ENCODE results near the gene SLC30A3. TPM values are rescaled to one million over a fixed set of nuclear protein-coding genes. Genes with fewer than 3 reads are reported as not detected.

SLC30A3 gene
- total RNA-seq, 4 donors from 2014 or later: 0.20 TPM; not detected in 3

GRCh38 chr2:27221166-27221565 is 41.7 kb downstream of the SLC30A3 start:
- DNase-seq (no peak), ATAC-seq (no peak)
- TF ChIP-seq POLR2A (IDR thresholded peaks at IDR 0.05) (no peak), CTCF (IDR thresholded peaks at IDR 0.05 in 4 of 5, conservative IDR thresholded peaks at IDR 0.05 in 1 of 5) (no peak)
- Histone ChIP-seq H3K27me3 (no peaks in the 10 kb centered on the region), H3K27ac (no peak overlapping the region), H3K4me1 (peaks cover 3 to 8% of the 10 kb centered on the region in 2 donors), H3K36me3 (peaks cover 0 to 65% of the 10 kb centered on the region in 2 donors), H3K4me3 (no peak overlapping the region), H3K9me3 (no peaks in the 10 kb centered on the region)
- in situ Hi-C loops (cut with MboI; ENCODE audit: low sequenced_read_pairs in 4 of 4) (loop anchor here in 1 of 4 donors (25.0 kb wide), 1 partner anchor 259 kb away; the partner anchor contains the start of gene MAPRE3), intact Hi-C loops (cut with DNase I; ENCODE audit: low total_unique reads) (no loop called here)

DNA sequence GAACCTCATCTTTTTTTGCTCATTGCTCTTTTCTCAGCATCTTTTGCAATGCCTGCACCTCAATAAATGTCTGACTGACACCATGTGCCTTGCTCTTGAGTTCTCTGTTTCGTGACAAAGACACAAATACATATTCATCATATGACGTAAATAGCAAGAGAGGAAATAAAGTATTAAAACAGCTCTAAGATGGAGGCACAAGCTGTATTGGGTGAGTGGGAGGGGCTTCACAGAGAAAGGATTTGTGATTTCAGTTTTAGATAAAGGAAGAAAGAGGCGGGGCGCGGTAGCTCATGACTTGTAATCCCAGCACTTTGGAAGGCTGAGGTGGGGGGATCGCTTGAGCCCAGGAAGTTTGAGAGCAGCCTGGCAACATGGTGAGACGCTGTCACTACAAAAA is 42.8 kb downstream of the SLC30A3 start:
- DNase-seq: no peak
- H3K27ac ChIP-seq: no peak overlapping the region
- H3K4me1 ChIP-seq: peaks cover 3 to 8% of the 10 kb centered on the region in 2 donors
- in situ Hi-C loops (cut with MboI; ENCODE audit: low sequenced_read_pairs in 4 of 4): loop anchor here in 1 of 4 donors (25.0 kb wide), 1 partner anchor 258 kb away; the partner anchor contains the start of gene MAPRE3
- TF ChIP-seq CTCF (IDR thresholded peaks at IDR 0.05 in 4 of 5, conservative IDR thresholded peaks at IDR 0.05 in 1 of 5) (no peak), POLR2A (IDR thresholded peaks at IDR 0.05) (no peak)
- no peaks in the 10 kb centered on the region for H3K9me3 ChIP-seq
- H3K36me3 ChIP-seq: peaks cover 0 to 65% of the 10 kb centered on the region in 2 donors
- H3K4me3 ChIP-seq: no peak overlapping the region
- intact Hi-C loops (cut with DNase I; ENCODE audit: low total_unique reads): no loop called here
- no peaks in the 10 kb centered on the region for H3K27me3 ChIP-seq
- no peak for ATAC-seq

GRCh38 chr2:27219091-27219490 is 43.8 kb downstream of the SLC30A3 start:
- TF ChIP-seq CTCF (IDR thresholded peaks at IDR 0.05 in 4 of 5, conservative IDR thresholded peaks at IDR 0.05 in 1 of 5): no peak
- no peak for TF ChIP-seq POLR2A (IDR thresholded peaks at IDR 0.05)
- intact Hi-C loops (cut with DNase I; ENCODE audit: low total_unique reads) (loop anchor here (10.0 kb wide), 1 partner anchor 266 kb away; the partner anchor contains the start of gene IFT172), in situ Hi-C loops (cut with MboI; ENCODE audit: low sequenced_read_pairs in 4 of 4) (loop anchor here in 1 of 4 donors (25.0 kb wide), 1 partner anchor 257 kb away; the partner anchor contains the start of gene MAPRE3)
- H3K27ac ChIP-seq: no peak overlapping the region
- no peak for ATAC-seq
- peaks cover 3 to 8% of the 10 kb centered on the region in 2 donors for H3K4me1 ChIP-seq
- peaks cover 0 to 61% of the 10 kb centered on the region in 2 donors for H3K36me3 ChIP-seq
- no peaks in the 10 kb centered on the region for H3K27me3 ChIP-seq
- H3K4me3 ChIP-seq: no peak overlapping the region
- H3K9me3 ChIP-seq: no peaks in the 10 kb centered on the region
- DNase-seq: no peak

- intact Hi-C loops (cut with DNase I; ENCODE audit: low total_unique reads) (loop anchor here (10.0 kb wide), 1 partner anchor 266 kb away; the partner anchor contains the start of gene IFT172), in situ Hi-C loops (cut with MboI; ENCODE audit: low sequenced_read_pairs in 4 of 4) (loop anchor here in 1 of 4 donors (25.0 kb wide), 1 partner anchor 256 kb away; the partner anchor contains the start of gene MAPRE3)
- no peak overlapping the region for H3K4me3 ChIP-seq
- no peak for ATAC-seq
- H3K27ac ChIP-seq: no peak overlapping the region
- no peaks in the 10 kb centered on the region for H3K9me3 ChIP-seq
- H3K36me3 ChIP-seq: peaks cover 0 to 57% of the 10 kb centered on the region in 2 donors
- TF ChIP-seq CTCF (IDR thresholded peaks at IDR 0.05 in 4 of 5, conservative IDR thresholded peaks at IDR 0.05 in 1 of 5): no peak
- TF ChIP-seq POLR2A (IDR thresholded peaks at IDR 0.05): no peak
- H3K4me1 ChIP-seq: peaks cover 3 to 13% of the 10 kb centered on the region in 2 donors
- DNase-seq: no peak
- H3K27me3 ChIP-seq: no peaks in the 10 kb centered on the region
Observed at GRCh38 chr2:27218614-27219013, 44.2 kb downstream of the SLC30A3 start.

Data from gastrocnemius medialis (tissue), 4 donors.